Neural cell (in vitro differentiated cells): ENCODE data around the gene IL25. TPM values are rescaled to one million over a fixed set of nuclear protein-coding genes. Genes with fewer than 3 reads are reported as not detected.

Source experiments
- H2AFZ ChIP-seq: fragments of 200-600, 300-800 bp; sonication (generic), shearing (Covaris generic); 2 replicates; pipeline ENCODE4 v1.6.0; 2014; ENCODE audit warnings: low read depth, mild to moderate bottlenecking, antibody characterized with exemption, low read length, moderate library complexity
- H3F3A ChIP-seq: fragments of 200-600 bp; shearing (Covaris generic); 2 replicates; pipeline ENCODE4 v1.6.1; 2016; ENCODE audit warnings: mild to moderate bottlenecking, moderate library complexity, mixed read lengths, antibody characterized with exemption, low read length; ENCODE audit not compliant: insufficient read depth, poor library complexity, severe bottlenecking
- H3K27ac ChIP-seq: fragments of 200-600, 300-800 bp; sonication (generic), shearing (Covaris generic); 2 replicates; pipeline ENCODE4 v1.5.1; 2014; ENCODE audit warnings: mild to moderate bottlenecking, low read length, moderate library complexity
- H3K27me3 ChIP-seq: fragments of 300-800, 200-600 bp; sonication (generic), shearing (Covaris generic); 2 replicates; pipeline ENCODE4 v1.6.0; 2014; ENCODE audit warnings: mild to moderate bottlenecking, low read depth, low read length, moderate library complexity; ENCODE audit not compliant: insufficient read depth
- H3K36me3 ChIP-seq: fragments of 300-800, 200-600 bp; sonication (generic), shearing (Covaris generic); 2 replicates; pipeline ENCODE4 v1.5.1; 2014; ENCODE audit warnings: mild to moderate bottlenecking, antibody characterized with exemption, low read length, moderate library complexity; ENCODE audit not compliant: insufficient read depth
- H3K4me2 ChIP-seq: fragments of 300-800, 200-600 bp; sonication (generic), shearing (Covaris generic); 2 replicates; pipeline ENCODE4 v1.6.0; 2014; ENCODE audit warnings: mild to moderate bottlenecking, low read length
- H3K4me3 ChIP-seq: fragments of 300-800, 200-600 bp; sonication (generic), shearing (Covaris generic); 2 replicates; pipeline ENCODE4 v1.5.1; 2014; ENCODE audit warnings: mild to moderate bottlenecking, low read length, moderate library complexity
- H3K79me2 ChIP-seq: fragments of 200-600 bp; shearing (Covaris generic); replicated peaks from 2 replicates; pipeline ENCODE4 v1.6.0; 2014; ENCODE audit warnings: mild to moderate bottlenecking, low read length, moderate library complexity; ENCODE audit not compliant: insufficient read depth
- H3K9ac ChIP-seq: fragments of 300-800, 200-600 bp; sonication (generic), shearing (Covaris generic); 2 replicates; pipeline ENCODE4 v1.6.1; 2016; ENCODE audit warnings: mild to moderate bottlenecking, low read length, mixed read lengths
- H3K9me2 ChIP-seq: fragments of 200-600 bp; shearing (Covaris generic); 2 replicates; pipeline ENCODE4 v1.6.1; 2016; ENCODE audit warnings: mild to moderate bottlenecking, low read length, mixed read lengths; ENCODE audit not compliant: insufficient read depth
- H3K9me3 ChIP-seq: fragments of 200-600, 300-800 bp; sonication (generic), shearing (Covaris generic); 2 replicates; pipeline ENCODE4 v1.6.1; 2016; ENCODE audit warnings: mild to moderate bottlenecking, mixed run types, low read length, moderate library complexity, mixed read lengths
- H4K20me1 ChIP-seq: fragments of 200-600 bp; shearing (Covaris generic); 2 replicates; pipeline ENCODE4 v1.6.1; 2016; ENCODE audit warnings: mild to moderate bottlenecking, mixed run types; ENCODE audit not compliant: insufficient read depth
- CTCF ChIP-seq: fragments of 450-650 bp; IDR thresholded peaks from 2 replicates; pipeline ENCODE4 v1.5.1; 2014; ENCODE audit warnings: antibody characterized with exemption, mild to moderate bottlenecking, moderate library complexity; ENCODE audit not compliant: poor library complexity, severe bottlenecking
- EP300 ChIP-seq: fragments of 450-650 bp; conservative IDR thresholded peaks from 2 replicates; pipeline ENCODE4 v1.6.1; 2014; ENCODE audit warnings: antibody characterized with exemption, mild to moderate bottlenecking, moderate library complexity; ENCODE audit not compliant: poor library complexity, severe bottlenecking
- EZH2 ChIP-seq: fragments of 200-600, 300-800 bp; shearing (Covaris generic), sonication (generic); IDR thresholded peaks from 2 replicates; pipeline ENCODE4 v1.6.1; 2014; ENCODE audit warnings: antibody characterized with exemption, low read length, borderline replicate concordance, mild to moderate bottlenecking; ENCODE audit not compliant: insufficient read depth, poor library complexity, severe bottlenecking
- MXI1 ChIP-seq: fragments of 450-650 bp; conservative IDR thresholded peaks from 2 replicates; pipeline ENCODE4 v1.6.1; 2014; ENCODE audit warnings: antibody characterized with exemption, mild to moderate bottlenecking; ENCODE audit not compliant: poor library complexity, severe bottlenecking
- POLR2AphosphoS5 ChIP-seq: IDR thresholded peaks from 2 replicates; pipeline ENCODE4 v1.6.1; 2012
- RAD21 ChIP-seq: fragments of 450-650 bp; conservative IDR thresholded peaks from 2 replicates; pipeline ENCODE4 v1.6.1; 2014; ENCODE audit warnings: antibody characterized with exemption, mild to moderate bottlenecking, moderate library complexity
- REST ChIP-seq: IDR thresholded peaks from 2 replicates; pipeline ENCODE4 v1.6.1; 2012; ENCODE audit warnings: borderline replicate concordance
- SMC3 ChIP-seq: fragments of 450-650 bp; conservative IDR thresholded peaks from 2 replicates; pipeline ENCODE4 v1.6.1; 2014; ENCODE audit warnings: antibody characterized with exemption, mild to moderate bottlenecking, moderate library complexity; ENCODE audit not compliant: poor library complexity
- TAF1 ChIP-seq: IDR thresholded peaks from 2 replicates; pipeline ENCODE4 v1.6.1; 2012; ENCODE audit warnings: low read depth
- polyA plus RNA-seq: library from polyadenylated mRNA; depleted of rRNA; stranded (reverse); fragments of >200 nt; gene quantifications from 2 replicates; pipeline ENCODE4 v1.2.3, GENCODE V29; 2014

Gene IL25
- polyA plus RNA-seq, 1 donor from 2014 or later = not detected

- H3K27ac ChIP-seq = no peak overlapping the region
- H3K9me3 ChIP-seq = no peaks in the 10 kb centered on the region
- no peak for TF ChIP-seq POLR2AphosphoS5
- TF ChIP-seq REST = no peak
- no peak for TF ChIP-seq TAF1
- no peak for TF ChIP-seq SMC3
- TF ChIP-seq RAD21 = no peak
- no peak for TF ChIP-seq MXI1
- TF ChIP-seq CTCF = no peak
- TF ChIP-seq EZH2 = no peak
- no peak for TF ChIP-seq EP300
- no peaks in the 10 kb centered on the region for H4K20me1 ChIP-seq
- no peak overlapping the region for H3K4me3 ChIP-seq
- H3K9me2 ChIP-seq = no peaks in the 10 kb centered on the region
- H3F3A ChIP-seq = no peaks in the 10 kb centered on the region
- H3K9ac ChIP-seq = no peak overlapping the region
- no peaks in the 10 kb centered on the region for H3K27me3 ChIP-seq
- no peaks in the 10 kb centered on the region for H3K36me3 ChIP-seq
- no peaks in the 10 kb centered on the region for H3K79me2 ChIP-seq
- H2AFZ ChIP-seq = no peak overlapping the region
- no peak overlapping the region for H3K4me2 ChIP-seq
Observed at GRCh38 chr14:23406244-23406643, 33.6 kb downstream of the IL25 start.

GRCh38 chr14:23406725-23407355 lies 34.2 kb downstream of the IL25 start:
- no peak overlapping the region for H3K27ac ChIP-seq
- H3K9me2 ChIP-seq = no peaks in the 10 kb centered on the region
- no peak overlapping the region for H3K4me2 ChIP-seq
- no peaks in the 10 kb centered on the region for H3K27me3 ChIP-seq
- H3K79me2 ChIP-seq = no peaks in the 10 kb centered on the region
- H4K20me1 ChIP-seq = no peaks in the 10 kb centered on the region
- H2AFZ ChIP-seq = no peak overlapping the region
- no peaks in the 10 kb centered on the region for H3F3A ChIP-seq
- H3K36me3 ChIP-seq = no peaks in the 10 kb centered on the region
- H3K9ac ChIP-seq = no peak overlapping the region
- TF ChIP-seq MXI1 (no peak), TAF1 (no peak), SMC3 (no peak), POLR2AphosphoS5 (no peak)
- H3K4me3 ChIP-seq = no peak overlapping the region
- no peaks in the 10 kb centered on the region for H3K9me3 ChIP-seq
